Transverse colon (tissue), 4 donors: ENCODE results near the gene CKS1B.
"Not testable (repeated sequence)": the region's sequence is repeated elsewhere in the genome, so short reads cannot be mapped to it uniquely, and the experiment has no call there.

Experiments
- EP300 ChIP-seq: sonication (generic); formaldehyde crosslinking; IDR thresholded peaks from one replicate; pipeline ENCODE4 v1.6.1; 2017; ENCODE audit warnings: antibody characterized with exemption, low read depth
- POLR2A ChIP-seq: fragments of 450-650 bp; IDR thresholded peaks from one replicate; pipeline ENCODE4 v1.6.1; 2016; ENCODE audit warnings: antibody characterized with exemption, mild to moderate bottlenecking, moderate library complexity
- POLR2AphosphoS5 ChIP-seq, 3 donors: sonication (generic); formaldehyde crosslinking; IDR thresholded peaks; one replicate each; pipeline ENCODE4 v1.6.1; 2016; ENCODE audit warnings: antibody characterized with exemption in 3 of 3
- TF ChIP-seq, protein P1 (sequence below), 5 experiments: fragments of 200-600 bp in 3 of 5; fragments of 450-650 bp in 2 of 5; sonication (generic) in 3 of 5; IDR thresholded peaks; 1 replicate in 2 of 5; 2 replicates in 3 of 5; pipeline ENCODE4 v1.5.1; 2016 to 2017; ENCODE audit warnings: antibody characterized with exemption in 5 of 5, inconsistent platforms in 3 of 5, mild to moderate bottlenecking in 2 of 5, moderate library complexity in 1 of 5

DNA sequence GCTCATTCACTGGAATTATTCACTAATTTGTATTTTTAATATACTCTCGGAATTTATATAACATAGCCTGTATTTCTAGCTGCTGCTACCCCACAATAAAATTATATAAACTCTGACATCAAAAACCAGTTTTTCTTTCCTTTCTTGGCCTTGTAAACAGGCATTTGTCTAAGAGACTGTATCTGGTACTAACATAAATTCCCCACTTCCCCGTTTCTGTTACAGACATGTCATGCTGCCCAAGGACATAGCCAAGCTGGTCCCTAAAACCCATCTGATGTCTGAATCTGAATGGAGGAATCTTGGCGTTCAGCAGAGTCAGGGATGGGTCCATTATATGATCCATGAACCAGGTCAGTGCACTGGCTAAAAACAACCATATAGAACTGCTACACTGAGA, 3.3 kb downstream of the CKS1B start:
- not testable (repeated sequence) for TF ChIP-seq POLR2AphosphoS5 (IDR thresholded peaks at IDR 0.05); POLR2A; EP300
- TF ChIP-seq, protein P1, sequence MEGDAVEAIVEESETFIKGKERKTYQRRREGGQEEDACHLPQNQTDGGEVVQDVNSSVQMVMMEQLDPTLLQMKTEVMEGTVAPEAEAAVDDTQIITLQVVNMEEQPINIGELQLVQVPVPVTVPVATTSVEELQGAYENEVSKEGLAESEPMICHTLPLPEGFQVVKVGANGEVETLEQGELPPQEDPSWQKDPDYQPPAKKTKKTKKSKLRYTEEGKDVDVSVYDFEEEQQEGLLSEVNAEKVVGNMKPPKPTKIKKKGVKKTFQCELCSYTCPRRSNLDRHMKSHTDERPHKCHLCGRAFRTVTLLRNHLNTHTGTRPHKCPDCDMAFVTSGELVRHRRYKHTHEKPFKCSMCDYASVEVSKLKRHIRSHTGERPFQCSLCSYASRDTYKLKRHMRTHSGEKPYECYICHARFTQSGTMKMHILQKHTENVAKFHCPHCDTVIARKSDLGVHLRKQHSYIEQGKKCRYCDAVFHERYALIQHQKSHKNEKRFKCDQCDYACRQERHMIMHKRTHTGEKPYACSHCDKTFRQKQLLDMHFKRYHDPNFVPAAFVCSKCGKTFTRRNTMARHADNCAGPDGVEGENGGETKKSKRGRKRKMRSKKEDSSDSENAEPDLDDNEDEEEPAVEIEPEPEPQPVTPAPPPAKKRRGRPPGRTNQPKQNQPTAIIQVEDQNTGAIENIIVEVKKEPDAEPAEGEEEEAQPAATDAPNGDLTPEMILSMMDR (IDR thresholded peaks at IDR 0.05): not testable (repeated sequence)
